ENCODE data around the gene CD4. TPM values are rescaled to one million over a fixed set of nuclear protein-coding genes. Genes with fewer than 3 reads are reported as not detected.

CD4 gene
- total RNA-seq, 4 donors from 2014 or later, result 3.5 to 8.1 (median 3.9) TPM

GRCh38 chr12:6747216-6747615 lies 42.1 kb upstream of the CD4 start:
- Histone ChIP-seq H3K9me3 (no peaks in the 10 kb centered on the region), H3K36me3 (peaks cover 38 to 45% of the 10 kb centered on the region in 2 donors), H3K27me3 (no peaks in the 10 kb centered on the region), H3K4me1 (peaks cover 2 to 7% of the 10 kb centered on the region in 2 donors), H3K4me3 (replicated peaks in 1 of 3) (no peak overlapping the region), H3K27ac (no peak overlapping the region)
- DNase-seq, result no peak
- intact Hi-C loops (cut with DNase I), result no loop called here
- TF ChIP-seq POLR2A (IDR thresholded peaks at IDR 0.05) (no peak), CTCF (IDR thresholded peaks at IDR 0.05) (no peak)
- 74 to 81% methylated on average over 4 of the region's 4 CpGs for WGBS, 2 donors

GRCh38 chr12:6748761-6749160 lies 40.6 kb upstream of the CD4 start:
- Histone ChIP-seq H3K4me3 (replicated peaks in 1 of 3) (no peak overlapping the region), H3K36me3 (peaks cover 38 to 45% of the 10 kb centered on the region in 2 donors), H3K27ac (no peak overlapping the region), H3K4me1 (peaks cover 4 to 10% of the 10 kb centered on the region in 2 donors), H3K27me3 (no peaks in the 10 kb centered on the region), H3K9me3 (no peaks in the 10 kb centered on the region)
- no peak for DNase-seq
- intact Hi-C loops (cut with DNase I), result no loop called here
- TF ChIP-seq POLR2A (IDR thresholded peaks at IDR 0.05), result no peak
- TF ChIP-seq CTCF (IDR thresholded peaks at IDR 0.05), result no peak
- 94 to 96% methylated on average over 16 to 21 of the region's 28 CpGs for WGBS, 2 donors

- Histone ChIP-seq H3K9me3 (no peaks in the 10 kb centered on the region), H3K27ac (no peak overlapping the region), H3K36me3 (peaks cover 38 to 45% of the 10 kb centered on the region in 2 donors), H3K27me3 (no peaks in the 10 kb centered on the region), H3K4me1 (peaks cover 4 to 16% of the 10 kb centered on the region in 2 donors), H3K4me3 (replicated peaks in 1 of 3) (no peak overlapping the region)
- WGBS, 2 donors, result 90 to 92% methylated on average over 3 to 4 of the region's 4 CpGs
- TF ChIP-seq CTCF (IDR thresholded peaks at IDR 0.05), result no peak
- TF ChIP-seq POLR2A (IDR thresholded peaks at IDR 0.05), result no peak
- no peak for DNase-seq
- intact Hi-C loops (cut with DNase I), result no loop called here
Observed at GRCh38 chr12:6750506-6750905, 38.8 kb upstream of the CD4 start.

GRCh38 chr12:6751767-6752166 lies 37.6 kb upstream of the CD4 start:
- Histone ChIP-seq H3K4me3 (replicated peaks in 1 of 3) (no peak overlapping the region), H3K9me3 (no peaks in the 10 kb centered on the region), H3K27ac (peak overlapping the region in 1 of 3 donors; percentile 99), H3K36me3 (peaks cover 38 to 44% of the 10 kb centered on the region in 2 donors), H3K4me1 (peaks cover 4 to 16% of the 10 kb centered on the region in 2 donors), H3K27me3 (no peaks in the 10 kb centered on the region)
- DNase-seq, result no peak
- intact Hi-C loops (cut with DNase I), result no loop called here
- WGBS, 2 donors, result 80 to 88% methylated on average over 7 of the region's 7 CpGs
- TF ChIP-seq CTCF (IDR thresholded peaks at IDR 0.05) (no peak), POLR2A (IDR thresholded peaks at IDR 0.05) (no peak)

GRCh38 chr12:6752167-6752920 lies 37.0 kb upstream of the CD4 start:
- TF ChIP-seq CTCF (IDR thresholded peaks at IDR 0.05) (no peak), POLR2A (IDR thresholded peaks at IDR 0.05) (no peak)
- peak overlapping the region; percentile 98 to 99 (median 99) for H3K27ac ChIP-seq
- H3K4me3 ChIP-seq (replicated peaks in 1 of 3), result peak overlapping the region; percentile 63 to 96 (median 86)
- intact Hi-C loops (cut with DNase I), result no loop called here
- peak; percentile 47 to 60 for DNase-seq
- H3K36me3 ChIP-seq, result peaks cover 37 to 39% of the 10 kb centered on the region in 2 donors
- H3K27me3 ChIP-seq, result no peaks in the 10 kb centered on the region
- WGBS, 2 donors, result 8 to 9% methylated on average over 10 to 15 of the region's 24 CpGs
- H3K4me1 ChIP-seq, result peaks cover 4 to 16% of the 10 kb centered on the region in 2 donors
- no peaks in the 10 kb centered on the region for H3K9me3 ChIP-seq
